HFFc6 (cell line): ENCODE measurements around the gene FREM2. TPM values are rescaled to one million over a fixed set of nuclear protein-coding genes. Genes with fewer than 3 reads are reported as not detected.

ENCODE experiments used
- DNase-seq: peaks from one replicate; pipeline ENCODE4 v3.0.0-alpha.2; 2018
- H3K27ac Mint-ChIP-seq: 2 replicates; pipeline ENCODE4 v1.8.0; 2020; ENCODE audit warnings: mild to moderate bottlenecking, mixed read lengths
- H3K27me3 Mint-ChIP-seq: 2 replicates; pipeline ENCODE4 v1.8.0; 2021; ENCODE audit warnings: mild to moderate bottlenecking, moderate library complexity, mixed read lengths; ENCODE audit not compliant: insufficient read depth
- H3K36me3 Mint-ChIP-seq: 2 replicates; pipeline ENCODE4 v1.8.0; 2021; ENCODE audit warnings: low read depth, mixed read lengths
- H3K4me1 Mint-ChIP-seq: 2 replicates; pipeline ENCODE4 v1.8.0; 2020; ENCODE audit warnings: low read depth, mixed read lengths
- H3K4me3 Mint-ChIP-seq: 2 replicates; pipeline ENCODE4 v1.8.0; 2020; ENCODE audit warnings: mild to moderate bottlenecking, moderate library complexity, mixed read lengths
- H3K9me3 Mint-ChIP-seq: 2 replicates; pipeline ENCODE4 v1.8.0; 2020; ENCODE audit warnings: mild to moderate bottlenecking, mixed read lengths
- CTCF ChIP-seq: fragments of 200-600 bp; sonication (generic); IDR thresholded peaks from 2 replicates; pipeline ENCODE4 v1.5.0; 2021; ENCODE audit warnings: antibody characterized with exemption, mild to moderate bottlenecking
- total RNA-seq, 6 experiments: library from RNA; stranded (reverse); fragmentation: NEBNext Ultra II Directional; extraction: Animal tissue kit (Norgen Biotek cat#: 25700); gene quantifications; 2 replicates in 1 of 6; 3 replicates in 5 of 6; pipeline ENCODE4 v1.2.3, GENCODE V29; 2021

FREM2 gene
- total RNA-seq, 6 experiments from 2014 or later = not detected

GRCh38 chr13:38902551-38902950, 215.7 kb downstream of the FREM2 start:
- no peak for TF ChIP-seq CTCF
- H3K27me3 Mint-ChIP-seq = peaks cover 2% of the 10 kb centered on the region; the same call in 1 of the 2 replicates
- H3K4me3 Mint-ChIP-seq = no peak overlapping the region
- H3K27ac Mint-ChIP-seq = no peak overlapping the region
- DNase-seq = no peak
- H3K36me3 Mint-ChIP-seq = no peaks in the 10 kb centered on the region
- no peaks in the 10 kb centered on the region for H3K9me3 Mint-ChIP-seq
- H3K4me1 Mint-ChIP-seq = no peaks in the 10 kb centered on the region

- Mint-ChIP-seq H3K27ac (no peak overlapping the region), H3K9me3 (no peaks in the 10 kb centered on the region)
- TF ChIP-seq CTCF = no peak
Observed at GRCh38 chr13:38905081-38905480, 218.2 kb downstream of the FREM2 start.

GRCh38 chr13:38905861-38906260, 219.0 kb downstream of the FREM2 start:
- Mint-ChIP-seq H3K27ac (no peak overlapping the region), H3K9me3 (no peaks in the 10 kb centered on the region), H3K36me3 (no peaks in the 10 kb centered on the region), H3K27me3 (peaks cover 4% of the 10 kb centered on the region; the same call in 1 of the 2 replicates), H3K4me3 (no peak overlapping the region), H3K4me1 (no peaks in the 10 kb centered on the region)
- no peak for DNase-seq
- TF ChIP-seq CTCF = no peak

More at GRCh38 chr13:38905081-38905480, 218.2 kb downstream of the FREM2 start:
- no peak for DNase-seq
- H3K27me3 Mint-ChIP-seq = peaks cover 2% of the 10 kb centered on the region; the same call in 1 of the 2 replicates
- no peak overlapping the region for H3K4me3 Mint-ChIP-seq
- no peaks in the 10 kb centered on the region for H3K36me3 Mint-ChIP-seq
- no peaks in the 10 kb centered on the region for H3K4me1 Mint-ChIP-seq

- H3K4me1 Mint-ChIP-seq = no peaks in the 10 kb centered on the region
- no peak for TF ChIP-seq CTCF
- H3K9me3 Mint-ChIP-seq = no peaks in the 10 kb centered on the region
- H3K4me3 Mint-ChIP-seq = no peak overlapping the region
- H3K36me3 Mint-ChIP-seq = no peaks in the 10 kb centered on the region
- no peak for DNase-seq
- no peak overlapping the region for H3K27ac Mint-ChIP-seq
- peaks cover 4% of the 10 kb centered on the region; the same call in 1 of the 2 replicates for H3K27me3 Mint-ChIP-seq
Observed at GRCh38 chr13:38908574-38908973, 221.7 kb downstream of the FREM2 start.

- Mint-ChIP-seq H3K4me3 (peak overlapping the region; percentile 60; the same call in 1 of the 2 replicates), H3K4me1 (peaks cover 7% of the 10 kb centered on the region), H3K36me3 (no peaks in the 10 kb centered on the region), H3K27me3 (peaks cover 2% of the 10 kb centered on the region; the same call in 1 of the 2 replicates), H3K27ac (no peak overlapping the region), H3K9me3 (no peaks in the 10 kb centered on the region)
- DNase-seq = no peak
- TF ChIP-seq CTCF = no peak
Observed at GRCh38 chr13:38914070-38914469, 227.2 kb downstream of the FREM2 start.

GRCh38 chr13:38921081-38921480, 234.2 kb downstream of the FREM2 start:
- no peak for TF ChIP-seq CTCF
- Mint-ChIP-seq H3K36me3 (no peaks in the 10 kb centered on the region), H3K4me1 (no peaks in the 10 kb centered on the region), H3K27ac (no peak overlapping the region), H3K27me3 (no peaks in the 10 kb centered on the region; the same call in 1 of the 2 replicates), H3K4me3 (no peak overlapping the region), H3K9me3 (no peaks in the 10 kb centered on the region)
- no peak for DNase-seq
